GM18502 (cell line): Measurements from ENCODE around the gene CACNA1B.

Source experiments
- ATAC-seq: cut with Tn5 transposase; IDR thresholded peaks from one replicate; pipeline ENCODE4 v1.9.1; 2021; ENCODE audit warnings: mild to moderate bottlenecking; ENCODE audit not compliant: unreplicated experiment, poor library complexity

Gene CACNA1B

DNA sequence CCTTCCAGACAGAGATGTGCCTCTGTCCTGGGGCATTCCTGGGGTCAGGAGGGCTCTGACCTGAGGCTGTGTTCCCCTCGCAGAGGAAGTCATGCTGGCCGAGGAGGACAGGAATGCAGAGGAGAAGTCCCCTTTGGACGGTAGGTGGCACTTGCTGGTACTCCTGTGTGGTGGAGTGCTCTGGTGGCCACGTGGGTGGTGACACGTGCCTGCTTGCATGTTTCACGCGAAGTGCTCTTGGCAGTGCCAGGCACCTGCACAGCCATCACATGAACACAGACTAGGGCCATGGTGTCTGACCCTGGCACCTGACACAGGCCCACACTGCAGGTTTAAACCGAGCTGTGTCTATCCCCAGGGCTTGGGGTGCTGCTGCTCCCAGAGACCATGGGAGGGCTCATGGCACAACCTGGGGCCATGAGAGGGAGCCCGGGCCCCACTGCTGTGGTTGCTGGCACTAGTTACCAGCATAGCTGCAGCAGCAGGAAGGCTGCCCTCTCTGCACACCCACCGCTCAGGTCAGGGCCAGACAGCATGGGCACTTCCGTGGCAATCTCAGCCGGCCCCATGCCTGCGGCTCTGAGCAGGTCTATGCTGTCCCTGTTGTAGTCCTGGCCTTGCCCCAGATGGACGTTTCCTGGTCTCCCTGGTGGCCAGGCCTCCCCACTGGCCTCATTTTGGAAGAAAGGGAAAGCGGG lies 79.3 kb downstream of the CACNA1B start:
- ATAC-seq: no peak

- no peak for ATAC-seq
These were observed 82.2 kb downstream of the CACNA1B start for GRCh38 chr9:137959641-137960411.

DNA sequence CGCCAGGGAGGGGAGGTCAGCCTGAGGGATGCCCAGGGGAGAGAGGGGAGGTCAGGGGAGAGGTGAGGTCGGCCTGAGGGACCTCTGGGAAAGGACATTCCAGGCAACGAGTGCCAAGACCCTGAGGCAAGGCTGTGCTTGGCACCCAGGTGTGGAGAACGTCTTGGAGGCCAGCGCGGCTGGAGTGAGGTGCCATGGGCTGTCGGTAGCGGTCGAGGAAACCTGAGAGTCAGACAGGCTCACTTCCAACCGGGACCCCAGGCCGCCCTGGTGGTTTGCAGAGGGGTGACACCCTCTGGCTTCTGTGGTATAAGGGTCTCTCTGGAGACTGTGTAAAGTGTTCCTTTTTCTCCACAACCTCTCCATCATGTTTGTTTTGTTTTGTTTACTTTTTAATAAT lies 82.9 kb downstream of the CACNA1B start:
- ATAC-seq: no peak

GRCh38 chr9:137963525-137963924 lies 85.9 kb downstream of the CACNA1B start:
- ATAC-seq: no peak

DNA sequence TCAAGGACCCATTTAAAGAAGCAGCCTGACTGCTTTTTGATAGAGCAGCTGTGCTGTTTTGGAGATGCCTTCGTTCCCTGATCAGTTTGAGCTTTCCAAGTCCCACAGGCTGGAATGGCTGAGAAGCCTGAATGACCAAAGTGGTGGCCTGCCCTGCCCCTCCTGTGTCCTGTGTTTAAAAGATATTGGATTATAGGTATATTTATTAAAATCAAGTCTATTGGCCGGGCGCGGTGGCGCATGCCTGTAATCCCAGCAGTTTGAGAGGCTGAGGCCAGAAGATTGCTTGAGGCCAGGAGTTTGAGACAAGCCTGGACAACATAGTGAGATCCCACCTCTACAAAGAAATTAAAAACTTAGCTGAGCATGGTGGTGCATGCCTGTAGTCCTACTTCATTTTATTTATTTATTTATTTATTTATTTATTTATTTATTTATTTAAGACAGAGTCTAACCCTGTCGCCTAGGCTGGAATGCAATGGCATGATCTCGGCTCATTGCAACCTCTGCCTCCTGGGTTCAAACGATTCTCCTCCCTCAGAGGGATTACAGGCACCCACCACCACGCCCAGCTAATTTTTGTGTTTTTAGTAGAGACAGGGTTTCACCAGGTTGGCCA lies 87.7 kb downstream of the CACNA1B start:
- no peak for ATAC-seq

DNA sequence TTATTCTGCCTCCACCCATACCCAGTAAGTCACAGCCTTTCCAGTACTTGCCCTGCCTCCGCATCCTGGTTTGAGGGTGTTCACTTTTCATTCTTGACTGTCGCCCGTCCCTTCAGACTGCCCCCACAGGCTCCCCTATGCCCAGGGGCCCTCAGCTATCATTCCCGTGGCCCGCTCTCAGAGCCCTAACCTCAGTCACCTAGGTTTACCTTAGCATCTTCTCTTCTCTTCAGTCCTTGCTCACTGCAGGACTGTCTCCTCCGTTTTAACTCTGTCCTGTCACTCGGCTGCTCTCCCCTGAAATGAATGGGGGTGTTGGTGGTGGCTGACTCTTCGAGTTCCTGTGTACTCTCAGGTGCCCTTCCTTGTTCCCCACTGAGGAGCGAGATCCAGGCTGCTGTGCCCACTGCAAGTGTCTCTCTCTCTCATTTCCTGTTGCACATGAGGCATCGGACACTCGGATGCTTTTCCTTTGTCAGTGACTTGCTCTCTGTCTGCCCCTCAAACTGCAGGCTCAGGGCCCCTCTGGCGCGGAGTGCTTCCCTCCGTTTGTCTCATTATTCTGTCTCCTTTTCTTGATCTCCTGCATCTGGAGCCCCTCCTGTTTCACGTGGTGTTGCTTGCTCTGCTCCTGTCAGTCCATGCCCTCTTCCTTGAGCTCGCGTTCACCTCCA lies 89.8 kb downstream of the CACNA1B start:
- no peak for ATAC-seq

DNA sequence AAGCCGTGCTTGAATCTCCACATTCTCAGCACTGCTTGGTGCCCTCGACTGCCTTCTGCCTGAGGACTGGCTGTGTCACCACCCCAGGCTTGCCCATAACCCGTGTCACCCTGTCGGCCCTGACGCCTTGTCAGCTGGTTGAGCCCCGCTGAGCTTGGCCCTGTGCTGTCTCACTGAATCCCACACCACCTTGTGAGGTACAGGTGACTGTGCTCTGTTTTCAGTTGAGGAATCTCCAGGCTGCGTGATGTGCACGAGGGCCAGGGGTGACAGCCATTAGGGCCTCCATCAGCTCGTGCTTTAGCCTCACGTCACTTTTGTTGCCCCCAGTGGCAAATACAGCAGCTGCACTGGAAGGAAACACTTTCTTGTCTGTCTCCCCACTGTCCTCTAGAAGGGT lies 90.7 kb downstream of the CACNA1B start:
- no peak for ATAC-seq

GRCh38 chr9:137969008-137969407 lies 91.4 kb downstream of the CACNA1B start:
- no peak for ATAC-seq

DNA sequence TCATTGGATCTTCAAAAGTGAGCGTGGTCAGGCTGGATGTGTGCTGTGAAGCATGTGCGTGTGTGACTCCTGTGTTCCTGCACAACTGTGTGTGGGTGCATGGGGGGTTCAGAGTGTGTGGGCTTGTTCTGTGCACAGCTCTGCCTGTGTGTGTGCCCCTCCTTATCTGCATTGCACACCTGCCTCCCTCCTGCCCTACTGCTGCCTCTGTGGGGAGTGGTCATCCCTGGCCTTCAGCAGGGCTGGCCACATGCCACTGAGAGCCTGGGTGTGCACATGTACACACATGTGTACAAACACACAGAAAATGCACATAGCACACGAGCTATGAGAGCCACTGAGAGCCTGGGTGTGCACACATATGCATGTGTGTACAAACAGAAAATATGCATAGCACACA lies 92.1 kb downstream of the CACNA1B start:
- ATAC-seq: no peak

GRCh38 chr9:137970098-137970497 lies 92.5 kb downstream of the CACNA1B start:
- no peak for ATAC-seq

DNA sequence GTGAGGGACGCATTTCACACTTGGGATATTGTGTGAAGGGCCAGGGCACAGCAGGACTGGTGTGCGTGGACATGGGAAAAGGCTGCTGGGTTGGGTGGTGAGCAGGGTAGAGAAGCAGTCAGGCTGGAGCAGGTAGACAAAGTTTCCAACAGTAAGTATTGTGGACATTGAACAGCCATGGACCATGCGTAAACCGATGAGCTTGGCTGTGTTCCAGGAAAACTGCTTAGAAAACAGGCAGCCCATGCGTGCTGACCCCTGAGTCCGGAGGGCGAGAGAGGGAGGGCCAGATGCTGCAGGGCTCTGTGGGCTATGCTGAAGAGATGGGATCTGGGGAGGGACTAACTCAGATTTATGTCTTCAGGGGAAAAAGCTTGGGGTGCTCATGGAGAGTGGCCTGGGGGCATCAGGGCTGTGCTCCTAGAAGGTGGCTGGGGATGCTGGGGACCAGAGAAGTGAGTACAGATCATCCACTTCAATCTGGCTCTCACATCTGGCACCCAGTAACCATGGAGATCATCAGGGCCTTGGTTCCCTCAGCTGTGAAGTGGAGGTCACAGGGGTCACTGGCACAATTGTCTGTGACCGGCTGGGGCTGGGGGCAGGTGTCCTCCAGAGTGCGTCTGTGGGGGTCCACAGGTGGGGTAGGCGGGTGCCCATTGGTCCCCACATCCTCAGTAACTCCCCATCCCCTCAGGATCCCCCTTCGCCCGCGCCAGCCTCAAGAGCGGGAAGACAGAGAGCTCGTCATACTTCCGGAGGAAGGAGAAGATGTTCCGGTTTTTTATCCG lies 93.3 kb downstream of the CACNA1B start:
- ATAC-seq: no peak

DNA sequence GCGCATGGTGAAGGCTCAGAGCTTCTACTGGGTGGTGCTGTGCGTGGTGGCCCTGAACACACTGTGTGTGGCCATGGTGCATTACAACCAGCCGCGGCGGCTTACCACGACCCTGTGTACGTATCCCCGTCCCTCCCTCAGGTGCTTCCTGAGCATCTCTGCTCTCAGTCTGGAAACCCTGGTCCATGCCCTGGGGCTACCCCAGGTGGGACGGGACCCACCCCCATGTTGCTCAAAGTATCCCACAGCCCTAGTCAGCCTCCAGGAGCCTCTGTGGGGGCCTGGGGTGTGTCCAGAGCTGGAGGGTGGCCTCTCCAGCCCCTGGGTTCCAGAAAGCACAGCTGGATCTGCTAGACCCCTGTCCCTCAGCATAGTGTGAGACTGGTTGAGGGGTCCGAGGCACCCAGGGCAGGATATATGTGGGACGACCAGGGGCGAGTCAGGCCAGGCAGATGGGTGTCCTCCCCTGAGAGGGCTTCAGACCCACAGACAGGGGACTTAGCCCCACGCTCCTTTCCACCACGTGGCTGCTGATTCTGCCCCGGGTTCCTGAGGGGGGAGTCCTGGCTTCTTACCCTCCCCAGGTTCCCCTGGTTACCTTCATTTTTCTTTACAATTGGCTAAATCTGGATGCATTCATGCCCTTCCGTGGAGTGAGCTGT lies 94.0 kb downstream of the CACNA1B start:
- ATAC-seq: no peak

- ATAC-seq: no peak
These were observed 94.9 kb downstream of the CACNA1B start for GRCh38 chr9:137972355-137972987.

GRCh38 chr9:137972988-137973470 lies 95.4 kb downstream of the CACNA1B start:
- no peak for ATAC-seq

- ATAC-seq: no peak
These were observed 96.3 kb downstream of the CACNA1B start for GRCh38 chr9:137973829-137974416.

DNA sequence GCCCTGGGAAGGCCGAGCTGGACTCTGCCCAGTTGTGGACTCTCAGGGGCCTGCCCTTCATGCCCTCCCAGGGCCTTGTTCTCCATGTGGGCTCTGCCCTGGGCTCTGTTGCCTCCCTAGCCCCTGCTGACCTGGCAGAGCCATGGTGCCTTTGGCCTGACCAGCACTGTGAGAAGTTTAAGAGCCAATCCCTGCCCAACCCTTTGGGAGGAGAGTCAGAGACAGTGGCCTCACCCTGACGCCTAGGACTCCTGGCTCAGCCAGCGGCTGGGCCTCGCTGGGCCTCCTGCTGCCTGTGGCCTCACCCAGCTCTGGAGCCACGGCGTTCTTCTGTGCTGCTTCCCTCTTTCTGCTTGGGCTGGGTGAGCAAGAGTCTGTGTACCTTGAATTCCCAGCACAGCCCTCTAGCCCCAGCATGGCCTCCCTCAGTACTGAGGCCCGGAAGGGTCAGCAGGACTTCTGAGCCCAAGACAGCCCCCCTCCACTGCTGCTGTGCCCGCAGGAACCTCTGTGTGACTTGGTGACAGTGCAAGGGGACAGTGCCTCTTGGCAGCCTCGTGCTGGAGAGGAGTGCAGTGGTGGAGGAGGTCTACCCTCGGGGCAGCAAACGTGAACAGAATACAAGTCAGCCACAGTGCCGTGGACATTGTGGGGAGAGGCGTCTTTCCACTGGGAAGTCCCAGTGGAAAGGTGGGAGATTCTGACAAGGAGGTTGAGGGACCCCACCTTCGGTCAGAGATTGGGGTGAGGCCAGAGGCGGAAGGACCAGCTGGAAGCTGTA lies 97.4 kb downstream of the CACNA1B start:
- ATAC-seq: no peak

- no peak for ATAC-seq
These were observed 97.9 kb downstream of the CACNA1B start for GRCh38 chr9:137975527-137975913.
